ENCODE measurements around the gene SDK1.
A peak's percentile ranks its signal among the peaks of the same experiment; 100 is the strongest.
"Not testable (repeated sequence)": the region's sequence is repeated elsewhere in the genome, so short reads cannot be mapped to it uniquely, and the experiment has no call there.

Gene SDK1

GRCh38 chr7:3960050-3960763 lies 659.2 kb downstream of the SDK1 start:
- DNase-seq (ENCODE audit: low read depth): no peak
- TF ChIP-seq POLR2A (IDR thresholded peaks at IDR 0.05; ENCODE audit: extremely low read depth, insufficient read length): no peak
- no peak for TF ChIP-seq MYC (IDR thresholded peaks at IDR 0.05; ENCODE audit: low read depth, low read length)
- no peak overlapping the region for H3K4me3 ChIP-seq (ENCODE audit: low read depth, low read length)

DNA sequence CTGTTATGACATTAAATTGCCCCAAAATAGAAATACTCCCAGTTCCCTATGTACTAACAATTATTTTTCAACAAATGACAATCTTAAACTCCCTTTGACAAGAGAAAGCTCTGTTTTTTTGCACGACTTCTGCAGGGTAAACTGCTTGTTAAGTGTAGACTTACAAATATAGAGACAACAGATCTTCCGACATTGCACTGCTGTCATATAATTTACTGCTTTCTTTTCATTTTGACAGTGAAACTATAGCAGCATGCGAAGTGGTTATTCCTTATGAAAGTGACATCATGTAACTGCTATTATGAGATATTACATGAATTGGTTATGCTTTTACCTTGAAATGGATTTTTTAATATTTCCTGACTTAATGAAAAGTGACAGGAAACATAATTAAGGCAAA lies 659.9 kb downstream of the SDK1 start:
- no peak overlapping the region for H3K4me3 ChIP-seq (ENCODE audit: low read depth, low read length)
- TF ChIP-seq POLR2A (IDR thresholded peaks at IDR 0.05; ENCODE audit: extremely low read depth, insufficient read length) (no peak), MYC (IDR thresholded peaks at IDR 0.05; ENCODE audit: low read depth, low read length) (no peak)
- TF ChIP-seq, protein P1, sequence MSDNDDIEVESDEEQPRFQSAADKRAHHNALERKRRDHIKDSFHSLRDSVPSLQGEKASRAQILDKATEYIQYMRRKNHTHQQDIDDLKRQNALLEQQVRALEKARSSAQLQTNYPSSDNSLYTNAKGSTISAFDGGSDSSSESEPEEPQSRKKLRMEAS (IDR thresholded peaks at IDR 0.05; ENCODE audit: low read depth, low read length): no peak
- TF ChIP-seq, protein P2, sequence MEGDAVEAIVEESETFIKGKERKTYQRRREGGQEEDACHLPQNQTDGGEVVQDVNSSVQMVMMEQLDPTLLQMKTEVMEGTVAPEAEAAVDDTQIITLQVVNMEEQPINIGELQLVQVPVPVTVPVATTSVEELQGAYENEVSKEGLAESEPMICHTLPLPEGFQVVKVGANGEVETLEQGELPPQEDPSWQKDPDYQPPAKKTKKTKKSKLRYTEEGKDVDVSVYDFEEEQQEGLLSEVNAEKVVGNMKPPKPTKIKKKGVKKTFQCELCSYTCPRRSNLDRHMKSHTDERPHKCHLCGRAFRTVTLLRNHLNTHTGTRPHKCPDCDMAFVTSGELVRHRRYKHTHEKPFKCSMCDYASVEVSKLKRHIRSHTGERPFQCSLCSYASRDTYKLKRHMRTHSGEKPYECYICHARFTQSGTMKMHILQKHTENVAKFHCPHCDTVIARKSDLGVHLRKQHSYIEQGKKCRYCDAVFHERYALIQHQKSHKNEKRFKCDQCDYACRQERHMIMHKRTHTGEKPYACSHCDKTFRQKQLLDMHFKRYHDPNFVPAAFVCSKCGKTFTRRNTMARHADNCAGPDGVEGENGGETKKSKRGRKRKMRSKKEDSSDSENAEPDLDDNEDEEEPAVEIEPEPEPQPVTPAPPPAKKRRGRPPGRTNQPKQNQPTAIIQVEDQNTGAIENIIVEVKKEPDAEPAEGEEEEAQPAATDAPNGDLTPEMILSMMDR (IDR thresholded peaks at IDR 0.05; ENCODE audit: low read depth, low read length): no peak
- DNase-seq (ENCODE audit: low read depth): no peak

- no peak for DNase-seq (ENCODE audit: low read depth)
- TF ChIP-seq, protein P2 (IDR thresholded peaks at IDR 0.05; ENCODE audit: low read depth, low read length): no peak
- no peak for TF ChIP-seq MYC (IDR thresholded peaks at IDR 0.05; ENCODE audit: low read depth, low read length)
- TF ChIP-seq, protein P1 (IDR thresholded peaks at IDR 0.05; ENCODE audit: low read depth, low read length): peak; percentile 36; the same call in 1 of the 2 replicates
- H3K4me3 ChIP-seq (ENCODE audit: low read depth, low read length): no peak overlapping the region
Observed at GRCh38 chr7:3961857-3962503, 660.9 kb downstream of the SDK1 start.

GRCh38 chr7:3963768-3964167 lies 662.7 kb downstream of the SDK1 start:
- not testable (repeated sequence) for H3K4me3 ChIP-seq (ENCODE audit: low read depth, low read length); DNase-seq (ENCODE audit: low read depth)

DNA sequence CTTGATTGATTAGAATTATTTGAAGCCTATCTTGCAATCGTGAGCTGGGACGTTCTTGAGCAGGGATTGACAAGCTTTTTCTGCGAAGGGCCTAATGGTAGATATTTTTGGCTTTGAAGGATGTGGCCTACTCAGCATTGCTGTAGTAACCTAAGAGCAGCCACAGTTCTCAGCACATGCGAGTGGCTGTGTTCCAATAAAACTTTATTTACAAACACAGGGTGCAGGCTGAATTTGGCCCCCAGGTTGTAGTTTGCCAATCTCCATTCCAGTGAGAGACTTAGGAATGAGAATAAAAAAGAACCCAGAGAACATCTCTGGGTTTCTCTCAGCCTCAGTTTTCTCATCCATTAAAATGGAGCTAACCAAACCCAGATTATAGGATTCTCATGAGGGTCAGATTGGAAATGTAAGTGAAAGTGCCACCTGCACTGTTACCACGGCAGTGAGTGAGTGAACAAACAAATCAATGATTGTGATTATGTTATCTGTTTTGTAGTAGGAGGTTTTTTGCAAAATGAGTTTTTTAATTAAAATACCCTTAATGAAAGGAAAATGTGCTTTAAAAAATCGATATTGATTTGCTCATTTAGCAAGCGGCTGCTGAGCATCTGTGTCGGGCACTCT lies 664.0 kb downstream of the SDK1 start:
- H3K4me3 ChIP-seq (ENCODE audit: low read depth, low read length): no peak overlapping the region
- no peak for TF ChIP-seq POLR2A (IDR thresholded peaks at IDR 0.05; ENCODE audit: extremely low read depth, insufficient read length)
- TF ChIP-seq MYC (IDR thresholded peaks at IDR 0.05; ENCODE audit: low read depth, low read length): no peak
- TF ChIP-seq, protein P1 (IDR thresholded peaks at IDR 0.05; ENCODE audit: low read depth, low read length): no peak
- TF ChIP-seq, protein P2 (IDR thresholded peaks at IDR 0.05; ENCODE audit: low read depth, low read length): no peak
- no peak for DNase-seq (ENCODE audit: low read depth)

GRCh38 chr7:3965794-3966395 lies 664.8 kb downstream of the SDK1 start:
- TF ChIP-seq, protein P2 (IDR thresholded peaks at IDR 0.05; ENCODE audit: low read depth, low read length): no peak
- no peak overlapping the region for H3K4me3 ChIP-seq (ENCODE audit: low read depth, low read length)
- no peak for DNase-seq (ENCODE audit: low read depth)

All from NB4 (cell line).